ENCODE data around the gene SEPHS2.
"Not testable (repeated sequence)": the region's sequence is repeated elsewhere in the genome, so short reads cannot be mapped to it uniquely, and the experiment has no call there.

The SEPHS2 gene, protein sequence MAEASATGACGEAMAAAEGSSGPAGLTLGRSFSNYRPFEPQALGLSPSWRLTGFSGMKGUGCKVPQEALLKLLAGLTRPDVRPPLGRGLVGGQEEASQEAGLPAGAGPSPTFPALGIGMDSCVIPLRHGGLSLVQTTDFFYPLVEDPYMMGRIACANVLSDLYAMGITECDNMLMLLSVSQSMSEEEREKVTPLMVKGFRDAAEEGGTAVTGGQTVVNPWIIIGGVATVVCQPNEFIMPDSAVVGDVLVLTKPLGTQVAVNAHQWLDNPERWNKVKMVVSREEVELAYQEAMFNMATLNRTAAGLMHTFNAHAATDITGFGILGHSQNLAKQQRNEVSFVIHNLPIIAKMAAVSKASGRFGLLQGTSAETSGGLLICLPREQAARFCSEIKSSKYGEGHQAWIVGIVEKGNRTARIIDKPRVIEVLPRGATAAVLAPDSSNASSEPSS

DNA sequence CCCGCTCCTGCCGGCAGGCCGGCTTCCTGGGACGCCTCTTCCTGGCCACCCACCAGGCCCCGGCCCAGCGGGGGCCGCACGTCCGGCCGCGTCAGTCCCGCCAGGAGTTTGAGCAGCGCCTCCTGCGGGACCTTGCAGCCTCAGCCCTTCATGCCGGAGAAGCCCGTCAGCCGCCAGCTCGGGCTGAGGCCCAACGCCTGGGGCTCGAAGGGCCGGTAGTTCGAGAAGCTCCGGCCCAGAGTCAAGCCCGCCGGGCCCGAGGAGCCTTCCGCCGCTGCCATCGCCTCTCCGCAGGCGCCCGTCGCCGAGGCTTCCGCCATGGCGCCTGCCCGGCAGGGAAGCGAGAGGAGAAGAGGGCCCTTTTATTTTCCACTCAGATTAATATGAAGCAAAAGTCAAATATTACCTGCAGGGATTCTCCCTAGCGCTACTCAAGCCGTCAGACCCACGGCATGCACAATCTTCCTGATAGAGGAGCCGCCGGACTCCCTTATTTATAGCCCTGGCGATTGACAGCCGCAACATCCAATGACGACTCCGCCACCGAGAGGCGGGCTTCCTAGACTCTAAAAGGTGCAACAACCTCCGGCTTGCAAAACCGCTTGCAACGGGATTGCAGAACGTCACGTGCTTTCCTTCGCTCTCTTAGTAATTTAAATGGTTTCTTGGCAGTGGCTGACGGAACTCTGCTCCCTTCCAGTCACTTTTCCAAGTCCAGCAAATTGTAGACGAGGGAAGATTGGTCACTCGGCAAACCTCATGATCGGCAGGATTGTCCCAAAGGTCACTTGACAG is at the start of gene SEPHS2:
SEPHS2 (minus strand) TSS at position 467 of the 795 bp plus-strand sequence; CDS start at position 320, 147 bp downstream.
- peak; percentile 91 to 98 for DNase-seq (ENCODE audit: low read depth in 2 of 2)

DNA sequence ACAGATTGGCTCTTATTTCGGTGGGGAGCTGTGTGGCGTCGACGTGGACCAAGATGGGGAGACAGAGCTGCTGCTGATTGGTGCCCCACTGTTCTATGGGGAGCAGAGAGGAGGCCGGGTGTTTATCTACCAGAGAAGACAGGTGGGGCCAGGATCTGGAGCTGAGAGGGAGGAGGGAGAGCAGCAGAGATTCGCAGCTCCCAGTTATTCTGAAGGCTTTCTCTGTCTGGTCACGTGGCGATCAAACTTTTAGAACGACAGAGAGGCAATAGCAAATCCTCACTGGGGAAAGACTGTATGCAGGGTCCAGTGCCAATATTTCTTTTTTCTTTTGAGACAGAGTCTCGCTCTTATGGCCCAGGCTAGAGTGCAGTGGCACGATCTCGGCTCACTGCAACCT is 49.0 kb upstream of the SEPHS2 start:
- no peak for DNase-seq (ENCODE audit: low read depth in 2 of 2)

DNA sequence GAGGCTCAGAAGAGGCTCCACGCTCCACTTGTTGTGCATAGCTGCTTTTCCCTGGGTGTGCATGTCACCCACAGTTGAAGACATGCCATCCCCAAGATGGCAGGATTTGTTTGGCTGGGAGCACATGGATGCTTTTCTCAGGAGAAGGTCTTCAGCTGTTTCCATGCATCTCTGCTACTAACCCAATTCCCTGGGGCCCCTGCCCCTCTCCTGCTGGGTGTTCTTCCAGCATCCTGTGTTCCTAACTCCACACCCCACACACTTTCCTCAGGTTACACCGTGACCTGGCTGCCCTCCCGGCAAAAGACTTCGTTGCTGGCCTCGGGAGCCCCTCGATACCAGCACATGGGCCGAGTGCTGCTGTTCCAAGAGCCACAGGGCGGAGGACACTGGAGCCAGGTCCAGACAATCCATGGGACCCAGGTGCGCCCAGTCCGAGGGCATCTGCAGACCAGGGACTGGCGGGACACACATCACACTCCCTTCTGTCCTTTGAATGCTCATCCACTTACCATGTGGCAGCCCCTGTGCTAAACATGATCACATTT is 48.3 kb upstream of the SEPHS2 start:
- no peak for DNase-seq (ENCODE audit: low read depth in 2 of 2)

DNA sequence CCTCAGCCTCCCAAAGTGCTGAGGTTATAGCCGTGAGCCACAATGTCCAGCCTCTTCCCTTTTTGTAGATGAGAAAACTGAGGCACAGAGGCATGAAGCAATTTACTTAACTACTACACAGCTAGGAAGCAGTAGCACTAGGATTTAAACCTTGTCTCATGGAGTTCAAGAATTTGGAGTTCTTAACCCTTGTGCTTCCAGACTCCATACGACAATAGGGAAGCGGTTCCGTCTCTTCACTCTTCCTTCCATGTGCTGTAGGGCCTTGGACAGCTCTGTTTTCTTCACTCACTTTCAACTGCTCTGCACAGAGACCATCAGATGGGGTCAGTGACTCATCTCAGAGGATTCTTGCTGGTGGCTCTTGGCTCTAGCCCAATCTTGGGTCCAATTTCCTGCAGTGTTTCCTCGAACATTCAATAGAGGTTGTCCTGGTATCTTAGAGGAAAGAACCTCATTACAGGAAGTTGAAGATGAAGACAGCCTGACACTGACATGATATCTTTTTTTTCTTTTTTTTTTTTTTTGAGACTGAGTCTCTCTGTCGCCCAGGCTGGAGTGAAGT is 46.2 kb upstream of the SEPHS2 start:
- DNase-seq (ENCODE audit: low read depth in 2 of 2) = no peak

DNA sequence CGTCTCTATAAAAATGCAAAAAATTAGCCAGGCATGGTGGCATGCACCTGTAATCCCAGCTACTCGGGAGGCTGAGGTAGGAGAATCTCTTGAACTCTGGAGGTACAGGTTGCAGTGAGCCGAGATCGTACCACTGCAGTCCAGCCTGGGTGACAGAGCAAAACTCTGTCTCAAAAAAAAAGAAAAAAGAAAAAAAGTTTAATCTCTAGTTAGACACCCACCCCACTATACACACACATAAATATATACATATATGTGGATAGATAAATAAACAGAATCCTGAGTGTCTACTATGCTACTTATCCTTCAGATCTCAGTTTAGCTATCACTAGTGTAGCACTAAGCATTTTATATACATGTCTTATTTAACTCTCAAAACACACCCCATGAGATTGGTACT is 45.6 kb upstream of the SEPHS2 start:
- DNase-seq (ENCODE audit: low read depth in 2 of 2) = no peak

DNA sequence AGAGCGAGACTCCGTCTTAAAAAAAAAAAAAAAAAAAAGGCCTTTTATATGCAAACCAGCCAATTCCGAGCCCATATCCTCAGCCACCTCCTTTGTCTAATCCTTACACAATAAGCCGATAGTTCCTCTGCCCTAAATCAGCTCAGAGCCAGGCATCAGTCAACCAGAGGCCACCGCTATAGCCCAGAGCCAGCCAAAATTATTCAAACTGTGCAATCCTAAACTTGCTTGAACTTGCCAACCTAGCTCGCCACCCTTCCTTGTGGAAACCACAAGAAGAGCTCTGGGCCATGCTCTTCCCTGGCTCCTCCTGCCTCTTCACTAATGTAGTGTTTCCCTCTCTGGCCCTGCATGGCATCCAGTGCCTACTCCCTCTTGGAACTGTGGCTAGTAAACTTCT is 44.5 kb upstream of the SEPHS2 start:
- DNase-seq (ENCODE audit: low read depth in 2 of 2) = no peak

DNA sequence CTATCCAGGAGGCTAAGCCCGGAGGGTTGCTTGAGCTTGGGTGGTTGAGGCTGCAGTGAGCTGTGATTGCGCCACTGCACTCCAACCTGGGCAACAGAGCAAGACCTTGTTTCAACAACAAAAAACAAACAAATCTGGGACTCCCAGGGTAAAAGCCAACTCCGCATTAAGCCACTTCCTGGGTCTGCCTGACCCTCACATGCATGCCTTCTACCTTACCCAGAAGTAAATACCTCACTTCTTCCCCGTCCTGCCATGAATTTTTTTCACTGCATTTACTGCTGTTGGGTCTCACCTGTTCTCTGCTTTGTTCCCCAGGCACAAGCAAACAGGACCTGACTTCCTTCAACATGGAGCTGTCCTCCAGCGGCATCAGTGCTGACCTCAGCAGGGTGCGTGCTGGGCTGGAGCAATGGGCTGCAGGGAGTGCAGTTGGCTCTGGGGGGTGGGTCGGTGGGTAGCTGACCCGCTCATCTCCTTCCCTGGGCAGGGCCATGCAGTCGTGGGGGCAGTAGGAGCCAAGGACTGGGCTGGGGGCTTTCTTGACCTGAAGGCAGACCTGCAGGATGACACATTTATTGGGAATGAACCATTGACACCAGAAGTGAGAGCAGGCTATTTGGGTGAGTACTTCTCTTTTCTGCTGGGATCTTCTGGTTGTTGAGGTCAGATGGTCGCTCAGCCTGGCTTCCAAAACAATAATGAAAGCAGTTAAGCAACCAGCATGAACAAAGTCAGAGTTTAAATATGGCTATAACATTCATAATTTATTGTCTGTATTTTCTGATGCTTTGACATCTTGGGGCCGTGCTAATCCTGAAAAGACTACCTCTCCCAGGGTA is 43.3 kb upstream of the SEPHS2 start:
- no peak for DNase-seq (ENCODE audit: low read depth in 2 of 2)

DNA sequence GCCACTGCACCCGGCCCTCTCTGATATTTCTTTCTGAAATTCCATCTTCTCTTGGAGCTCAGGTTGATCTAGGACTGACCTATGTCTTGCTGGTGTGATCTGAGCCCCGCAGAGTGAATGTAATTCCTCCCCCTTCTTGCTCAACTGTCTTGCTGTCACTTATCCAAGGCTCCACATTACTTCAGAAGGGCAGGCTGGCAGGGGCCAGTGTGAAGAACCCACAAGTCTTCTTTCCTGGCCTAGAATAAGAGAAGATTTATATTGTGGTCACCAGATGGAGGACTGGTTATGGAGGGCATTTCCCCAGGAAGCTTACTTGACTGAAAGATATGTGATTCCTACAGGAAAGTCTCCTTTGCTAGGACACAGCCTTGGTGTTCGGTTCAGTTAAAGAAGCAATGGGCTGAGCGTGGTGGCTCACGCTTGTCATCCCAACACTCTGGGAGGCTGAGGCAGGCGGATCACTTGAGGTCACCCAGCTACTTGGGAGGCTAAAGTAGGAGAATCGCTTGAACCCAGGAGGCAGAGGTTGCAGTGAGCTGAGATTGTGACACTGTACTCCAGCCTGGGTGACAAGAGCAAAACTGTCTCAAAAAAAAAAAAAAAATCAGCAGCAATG is 40.3 kb upstream of the SEPHS2 start:
- no peak for DNase-seq (ENCODE audit: low read depth in 2 of 2)

DNA sequence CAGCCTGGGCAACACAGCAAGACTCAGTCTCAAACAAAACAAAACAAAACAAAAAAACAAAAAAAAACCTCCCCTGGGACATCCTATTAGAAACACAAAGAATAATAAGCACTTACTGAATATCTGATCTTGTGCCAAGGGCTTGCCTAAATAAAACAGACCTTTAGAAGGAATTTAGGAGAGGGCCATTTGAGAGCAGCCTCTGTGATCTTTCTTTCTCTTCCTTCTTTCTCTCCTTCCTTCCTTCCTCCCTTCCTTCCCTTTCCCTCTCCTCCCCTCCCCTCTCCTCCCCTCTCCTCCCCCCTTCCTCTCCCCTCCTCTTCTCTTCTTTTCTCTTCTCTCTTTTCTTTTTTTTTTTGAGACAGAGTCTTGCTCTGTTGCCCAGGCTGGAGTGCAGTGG is 39.2 kb upstream of the SEPHS2 start:
- DNase-seq (ENCODE audit: low read depth in 2 of 2) = no peak

DNA sequence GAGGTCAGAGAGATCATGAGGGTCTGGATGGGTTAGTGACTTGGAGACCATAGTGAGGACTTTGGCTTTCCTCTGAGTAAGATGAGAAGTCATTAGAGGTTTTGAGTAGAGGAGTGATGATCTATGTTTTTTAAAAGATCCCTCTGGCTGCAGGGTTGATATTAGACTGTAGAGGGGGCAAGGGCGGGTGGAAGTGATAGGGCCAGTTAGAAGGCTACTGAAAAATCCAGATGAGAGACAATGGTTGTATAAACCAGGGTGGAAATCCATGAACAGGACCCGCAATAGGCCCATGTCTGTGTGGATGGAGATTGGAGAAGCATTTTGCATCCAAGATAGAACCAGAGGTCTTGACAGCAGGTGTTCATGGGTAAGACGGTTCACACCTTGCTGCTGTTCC is 36.7 kb upstream of the SEPHS2 start:
- DNase-seq (ENCODE audit: low read depth in 2 of 2) = no peak

DNA sequence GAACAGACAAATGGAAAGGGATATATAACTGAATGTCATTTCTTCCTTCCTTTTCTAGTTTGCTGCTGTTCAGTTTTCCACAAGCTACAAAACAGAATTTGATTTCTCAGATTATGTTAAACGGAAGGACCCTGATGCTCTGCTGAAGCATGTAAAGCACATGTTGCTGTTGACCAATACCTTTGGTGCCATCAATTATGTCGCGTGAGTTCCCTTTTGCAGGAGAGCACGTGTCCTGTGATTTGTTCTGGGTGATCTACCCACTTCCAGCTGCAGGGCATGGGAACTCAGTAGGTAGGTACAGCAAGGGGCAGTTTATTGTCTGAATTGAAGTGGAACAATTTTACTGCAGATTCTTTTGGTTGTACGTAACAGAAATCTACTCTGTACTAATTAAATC is 35.7 kb upstream of the SEPHS2 start:
- DNase-seq (ENCODE audit: low read depth in 2 of 2) = no peak

DNA sequence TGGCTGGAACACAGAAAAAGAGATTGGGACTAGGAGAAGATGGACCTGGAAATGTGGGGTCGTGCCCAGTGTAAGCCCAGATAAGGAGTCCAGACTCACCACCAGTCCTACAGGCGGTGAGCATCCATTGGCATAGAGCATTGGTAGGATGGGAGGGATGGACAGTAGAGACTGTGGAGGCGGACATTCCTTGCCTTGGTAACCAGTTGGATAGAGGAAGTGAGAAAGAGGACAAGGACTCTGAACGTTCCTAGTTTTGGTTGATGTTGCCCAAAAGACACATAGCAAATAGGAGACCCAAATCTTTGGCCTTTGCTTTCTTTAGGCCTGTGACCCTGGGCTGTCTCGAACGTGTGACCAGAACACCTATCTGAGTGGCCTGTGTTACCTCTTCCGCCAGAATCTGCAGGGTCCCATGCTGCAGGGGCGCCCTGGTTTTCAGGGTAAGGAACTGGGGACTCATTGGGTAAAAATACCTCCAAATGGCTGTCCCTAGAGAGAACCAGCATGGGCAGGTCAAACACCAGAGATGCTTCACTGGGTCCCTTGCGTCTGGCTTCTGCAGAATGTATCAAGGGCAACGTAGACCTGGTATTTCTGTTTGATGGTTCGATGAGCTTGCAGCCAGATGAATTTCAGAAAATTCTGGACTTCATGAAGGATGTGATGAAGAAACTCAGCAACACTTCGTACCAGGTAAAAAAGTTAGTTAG is 33.2 kb upstream of the SEPHS2 start:
- no peak for DNase-seq (ENCODE audit: low read depth in 2 of 2)

DNA sequence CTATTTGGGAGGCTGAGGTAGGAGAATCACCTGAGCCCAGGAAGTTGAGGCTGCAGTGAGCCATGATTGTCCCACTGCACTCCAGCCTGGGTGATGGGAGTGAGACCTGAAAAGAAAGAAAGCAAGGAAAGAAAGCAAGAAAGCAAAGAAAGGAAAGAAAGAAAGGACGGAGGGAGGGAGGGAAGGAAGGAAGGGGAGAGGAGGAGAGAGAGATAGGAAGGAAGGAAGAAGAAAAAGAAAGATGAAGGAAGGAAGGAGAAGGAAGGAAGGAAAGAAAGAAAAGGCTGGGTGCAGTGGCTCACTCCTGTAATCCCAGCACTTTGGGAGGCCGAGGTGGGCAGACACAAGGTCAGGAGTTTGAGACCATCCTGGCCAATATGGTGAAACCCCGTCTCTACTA is 32.1 kb upstream of the SEPHS2 start:
- not testable (repeated sequence) for DNase-seq (ENCODE audit: low read depth in 2 of 2)

DNA sequence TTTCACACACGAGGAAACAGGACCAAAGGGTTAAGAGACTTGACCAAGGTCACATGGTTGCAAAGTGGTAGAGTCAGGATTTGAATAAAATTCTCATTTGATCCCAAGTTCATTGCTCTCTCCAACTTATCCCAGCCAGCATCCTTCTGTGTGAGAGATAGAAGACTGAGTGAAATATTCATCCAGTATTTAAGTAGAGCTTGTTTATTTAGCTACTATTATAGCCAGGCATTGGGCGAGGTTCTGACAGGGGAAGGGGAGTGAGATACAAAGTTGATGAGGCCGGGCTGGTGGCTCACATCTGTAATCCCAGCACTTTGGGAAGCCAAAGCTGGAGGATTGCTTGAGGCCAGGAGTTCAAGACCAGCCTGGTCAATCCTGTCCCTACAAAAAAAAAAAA is 31.3 kb upstream of the SEPHS2 start:
- DNase-seq (ENCODE audit: low read depth in 2 of 2) = no peak

DNA sequence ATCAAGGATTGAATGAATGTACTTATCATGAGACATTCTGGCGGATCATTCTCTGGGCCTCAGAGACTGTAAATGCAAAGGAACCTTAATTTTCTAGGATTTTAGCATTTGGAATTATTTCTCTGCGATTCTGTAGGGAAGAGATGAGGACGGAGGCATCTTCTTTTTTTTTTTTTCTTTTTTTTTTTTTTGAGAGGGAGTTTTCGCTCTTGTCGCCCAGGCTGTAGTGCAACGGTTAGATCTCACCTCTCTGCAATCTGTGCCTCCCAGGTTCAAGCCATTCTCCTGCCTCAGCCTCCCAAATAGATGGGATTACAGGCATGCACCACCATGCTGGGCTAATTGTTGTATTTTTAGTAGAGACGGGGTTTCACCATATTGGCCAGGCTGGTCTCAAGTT is 29.0 kb upstream of the SEPHS2 start:
- no peak for DNase-seq (ENCODE audit: low read depth in 2 of 2)

DNA sequence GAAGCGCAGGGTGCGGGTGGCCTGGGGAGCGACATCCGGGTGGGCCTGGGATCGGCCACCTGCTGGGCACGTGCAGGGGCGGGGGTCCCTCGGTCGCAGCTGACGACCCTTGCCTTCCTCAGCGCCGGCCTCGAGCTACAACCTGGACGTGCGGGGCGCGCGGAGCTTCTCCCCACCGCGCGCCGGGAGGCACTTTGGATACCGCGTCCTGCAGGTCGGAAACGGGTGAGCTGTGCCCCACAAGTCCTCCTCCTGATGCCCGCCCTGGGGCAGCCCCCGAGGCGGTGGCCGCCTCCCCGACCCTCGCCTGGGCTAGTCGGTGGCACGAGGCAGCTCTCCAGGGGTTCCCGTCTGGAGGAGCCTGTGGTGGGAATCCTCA is 28.4 kb upstream of the SEPHS2 start:
- DNase-seq (ENCODE audit: low read depth in 2 of 2) = no peak

DNA sequence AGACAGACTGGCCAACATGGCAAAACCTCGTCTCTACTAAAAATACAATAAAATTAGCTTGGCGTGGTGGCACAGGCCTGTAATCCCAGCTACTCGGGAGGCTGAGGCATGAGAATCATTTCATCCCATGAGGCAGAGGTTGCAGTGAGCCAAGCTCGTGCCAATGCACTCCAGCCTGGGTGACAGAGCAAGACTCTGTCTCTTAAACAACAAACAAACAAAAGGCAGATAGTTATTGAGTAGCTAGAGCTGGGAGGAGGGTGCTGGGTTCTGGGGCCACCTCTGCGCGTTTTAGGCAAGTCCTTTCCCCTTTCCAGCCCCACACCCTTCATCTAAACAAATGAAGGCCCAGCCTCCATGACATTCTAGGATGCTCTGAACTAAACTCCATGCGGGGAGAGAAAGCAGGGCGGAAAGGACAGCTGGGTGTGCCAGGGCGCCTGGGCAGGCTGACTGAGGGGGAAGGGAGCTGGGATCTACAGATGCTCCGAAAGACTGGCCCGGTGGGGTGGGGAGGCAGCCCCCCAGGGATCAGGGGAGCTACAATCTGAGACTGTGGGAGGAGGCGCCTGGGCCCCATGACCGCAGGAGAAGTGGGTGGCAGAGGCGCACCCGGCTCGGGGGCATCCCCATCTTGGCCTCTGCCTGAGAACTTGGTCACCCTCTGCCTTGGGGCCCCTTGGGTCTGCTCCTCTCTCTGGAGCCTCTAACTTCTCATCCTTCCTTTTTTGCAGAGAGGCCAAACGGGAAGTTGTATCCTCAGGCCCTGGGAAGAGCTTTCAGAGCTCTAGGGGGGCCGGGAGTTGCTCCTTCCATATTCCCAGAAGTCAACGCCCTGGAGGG is 27.8 kb upstream of the SEPHS2 start:
- peak; percentile 58 to 61 for DNase-seq (ENCODE audit: low read depth in 2 of 2)

DNA sequence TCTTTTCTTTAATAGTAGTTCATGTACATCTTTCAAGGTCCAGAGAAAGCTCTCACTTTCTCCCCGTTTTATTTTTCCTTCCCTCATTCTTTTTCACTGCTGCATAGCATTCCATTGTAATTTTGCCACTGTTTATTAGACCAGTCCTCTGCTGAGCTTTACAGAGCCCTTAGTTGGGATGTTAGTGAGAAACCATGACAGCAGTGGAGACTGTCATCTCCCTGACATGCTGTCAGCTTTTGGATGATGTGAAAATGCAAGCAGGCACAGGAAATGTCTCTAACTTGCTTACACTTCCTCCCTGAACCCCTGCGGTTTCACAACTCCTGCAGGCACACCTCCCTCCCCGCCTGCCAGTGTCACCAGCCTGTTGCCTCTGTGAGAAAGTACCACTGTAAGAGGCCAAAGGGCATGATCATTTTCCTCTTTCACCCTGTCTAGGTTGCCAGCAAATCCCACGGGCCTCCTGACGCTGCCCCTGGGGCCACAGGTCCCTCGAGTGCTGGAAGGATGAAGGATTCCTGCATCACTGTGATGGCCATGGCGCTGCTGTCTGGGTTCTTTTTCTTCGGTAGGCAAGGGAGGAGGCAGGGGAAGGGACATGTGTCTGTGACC is 26.8 kb upstream of the SEPHS2 start, which contains the start of gene ITGAL:
ITGAL (plus strand) TSS at position 415 of the 615 bp plus-strand sequence; CDS start at position 511, 96 bp downstream.
- DNase-seq (ENCODE audit: low read depth in 2 of 2) = peak; percentile 66 to 76

DNA sequence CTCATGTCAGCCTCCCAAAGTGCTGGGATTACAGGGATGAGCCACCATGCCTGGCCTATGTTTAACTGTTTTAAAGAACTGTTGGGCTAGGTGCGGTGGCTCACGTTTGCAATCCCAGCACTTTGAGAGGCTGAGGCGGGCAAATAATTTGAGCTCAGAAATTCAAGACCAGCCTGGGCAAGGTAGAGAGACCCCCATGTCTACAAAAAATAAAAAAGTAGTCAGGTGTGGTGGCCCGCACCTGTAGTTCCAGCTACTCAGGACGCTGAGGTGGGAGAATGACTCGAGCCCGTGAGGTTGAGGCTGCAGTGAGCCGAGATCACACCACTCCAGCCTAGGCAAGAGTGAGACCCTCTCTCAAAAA is 24.9 kb upstream of the SEPHS2 start:
- DNase-seq (ENCODE audit: low read depth in 2 of 2) = no peak

All from stimulated activated CD4-positive, alpha-beta T cell treated with anti-CD3 and anti-CD28 coated beads, Interleukin-12 subunit alpha, Interleukin-12 subunit beta, amount 100 ng/mL, for 24 hours (primary cell).